Lower leg skin (tissue), 3 donors: ENCODE results near the gene SHISA6.

Experiments used
- CTCF ChIP-seq, 3 donors: fragments of 450-650 bp; IDR thresholded peaks; one replicate each; pipeline ENCODE4 v1.5.1; 2016; ENCODE audit warnings: antibody characterized with exemption in 3 of 3, mild to moderate bottlenecking in 3 of 3, moderate library complexity in 2 of 3
- POLR2A ChIP-seq, 2 donors: fragments of 450-650 bp; IDR thresholded peaks; one replicate each; pipeline ENCODE4 v1.6.1; 2016 to 2017; ENCODE audit warnings: antibody characterized with exemption in 2 of 2, mild to moderate bottlenecking in 1 of 2, moderate library complexity in 1 of 2

- no peak for TF ChIP-seq POLR2A (IDR thresholded peaks at IDR 0.05)
- TF ChIP-seq CTCF (IDR thresholded peaks at IDR 0.05): no peak
Measured at GRCh38 chr17:11503308-11504035, 262.5 kb downstream of the SHISA6 start.
